HCT116 (cell line): ENCODE data around the gene USP9Y. TPM values are rescaled to one million over a fixed set of nuclear protein-coding genes. Genes with fewer than 3 reads are reported as not detected.

ENCODE experiments used
- ATAC-seq: fragments of 200-7000 bp; cut with Tn5 transposase; 2 replicates; pipeline ENCODE4 v1.9.1; 2020; ENCODE audit warnings: mild to moderate bottlenecking, moderate library complexity
- BruUV-seq: library from RNA; stranded (reverse); fragments of 400-500 nt; replicated peaks from 2 replicates; lab custom pipeline; 2021; lab: Mats Ljungman, UMichigan
- CTCF ChIA-PET: fragments of 300-600 bp; sonication (Branson Sonifier 250); formaldehyde crosslinking; loops from one replicate; lab custom pipeline; 2021; ENCODE audit warnings: antibody characterized with exemption; lab: Charles Lee
- POLR2A ChIA-PET: fragments of 300-600, 350-600 bp; sonication (Branson Sonifier 250); formaldehyde crosslinking; loops from one replicate; lab custom pipeline; 2021; ENCODE audit warnings: antibody characterized with exemption; lab: Charles Lee
- RAD21 ChIA-PET, 2 experiments: fragments of 300-600 bp; sonication (Branson Sonifier 250); formaldehyde crosslinking; loops; one replicate each; lab custom pipeline; 2023; ENCODE audit warnings: low total read pairs in 2 of 2; ENCODE audit not compliant: uncharacterized antibody in 2 of 2, unreplicated experiment in 2 of 2, low non-redundant PET in 1 of 2; lab: Charles Lee
- DNase-seq: peaks from one replicate; pipeline ENCODE4 v3.0.0-alpha.2; 2010; ENCODE audit warnings: low read depth, low spot score
- H2AFZ ChIP-seq: fragments of 200-600 bp; shearing (Covaris generic), sonication (generic); 2 replicates; pipeline ENCODE4 v1.6.1; 2017; ENCODE audit warnings: low read depth, mixed run types, mixed read lengths, antibody characterized with exemption, low read length; ENCODE audit not compliant: poor library complexity, severe bottlenecking
- H3K27ac ChIP-seq: 2 replicates; pipeline ENCODE4 v1.5.1; 2012; ENCODE audit warnings: low read depth, low read length
- H3K27me3 ChIP-seq: fragments of 200-600 bp; sonication (generic); 2 replicates; pipeline ENCODE4 v1.6.1; 2016; ENCODE audit warnings: mixed run types, low read length, mixed read lengths; ENCODE audit not compliant: insufficient read depth
- H3K36me3 ChIP-seq, 2 experiments: fragments of 200-500 bp in 1 of 2; fragments of 200-600 bp in 1 of 2; sonication (Bioruptor generic) in 1 of 2; sonication (generic) in 1 of 2; 2 replicates each; pipeline versions ENCODE4 v1.5.1 to v1.6.1; 2014 to 2016; ENCODE audit warnings: low read length in 2 of 2, inconsistent platforms in 1 of 2, mixed read lengths in 1 of 2, mixed run types in 1 of 2; ENCODE audit not compliant: insufficient read depth in 2 of 2, control insufficient read depth in 1 of 2
- H3K4me1 ChIP-seq, 2 experiments: fragments of 200-600 bp in 1 of 2; sonication (generic) in 1 of 2; 2 replicates each; pipeline versions ENCODE4 v1.5.1 to v1.6.1; 2012 to 2017; ENCODE audit warnings: low read length in 2 of 2, inconsistent platforms in 1 of 2, mild to moderate bottlenecking in 1 of 2, mixed read lengths in 1 of 2, mixed run types in 1 of 2, moderate library complexity in 1 of 2; ENCODE audit not compliant: insufficient read depth in 2 of 2, control insufficient read depth in 1 of 2
- H3K4me2 ChIP-seq: fragments of 200-600 bp; sonication (generic); 2 replicates; pipeline ENCODE4 v1.6.1; 2017; ENCODE audit warnings: mixed run types, low read length, mixed read lengths
- H3K4me3 ChIP-seq, 2 experiments: fragments of 200-600 bp in 1 of 2; sonication (generic) in 1 of 2; replicated peaks in 1 of 2; 2 replicates each; pipeline ENCODE4 v1.5.1; 2011 to 2016; ENCODE audit warnings: low read length in 2 of 2, control low read depth in 1 of 2, low read depth in 1 of 2, mild to moderate bottlenecking in 1 of 2, mixed read lengths in 1 of 2, mixed run types in 1 of 2
- H3K79me2 ChIP-seq: fragments of 200-600 bp; sonication (generic); 2 replicates; pipeline ENCODE4 v1.6.1; 2017; ENCODE audit warnings: mild to moderate bottlenecking, mixed run types, low read length, moderate library complexity, mixed read lengths; ENCODE audit not compliant: insufficient read depth
- H3K9ac ChIP-seq: fragments of 200-600 bp; sonication (generic); 2 replicates; pipeline ENCODE4 v1.6.1; 2016; ENCODE audit warnings: low read length, mixed read lengths
- H3K9me2 ChIP-seq: fragments of 200-600 bp; sonication (generic), shearing (Covaris generic); 2 replicates; pipeline ENCODE4 v1.6.1; 2017; ENCODE audit warnings: mixed run types, mild to moderate bottlenecking, moderate library complexity; ENCODE audit not compliant: insufficient read depth
- H3K9me3 ChIP-seq, 2 experiments: fragments of 200-500 bp in 1 of 2; fragments of 200-600 bp in 1 of 2; sonication (Bioruptor generic) in 1 of 2; sonication (generic) in 1 of 2; 2 replicates each; pipeline ENCODE4 v1.6.1; 2014 to 2017; ENCODE audit warnings: low read length in 2 of 2, mixed read lengths in 2 of 2, inconsistent platforms in 1 of 2, low read depth in 1 of 2, mild to moderate bottlenecking in 1 of 2, mixed run types in 1 of 2, moderate library complexity in 1 of 2; ENCODE audit not compliant: control insufficient read depth in 1 of 2, insufficient read depth in 1 of 2
- H4K20me1 ChIP-seq: fragments of 200-600 bp; sonication (generic), shearing (Covaris generic); 2 replicates; pipeline ENCODE4 v1.6.1; 2017; ENCODE audit warnings: mixed run types, mild to moderate bottlenecking, moderate library complexity; ENCODE audit not compliant: insufficient read depth
- CEBPB ChIP-seq: IDR thresholded peaks from 2 replicates; pipeline ENCODE4 v1.6.1; 2012; ENCODE audit warnings: low read depth
- POLR2A ChIP-seq: IDR thresholded peaks from 2 replicates; pipeline ENCODE4 v1.7.0; 2011; ENCODE audit warnings: borderline replicate concordance; ENCODE audit not compliant: insufficient read depth, insufficient read length; ENCODE audit errors: extremely low read depth
- RAD21 ChIP-seq: IDR thresholded peaks from 2 replicates; pipeline ENCODE4 v1.6.1; 2012; ENCODE audit warnings: low read depth, mild to moderate bottlenecking
- SP1 ChIP-seq: IDR thresholded peaks from 2 replicates; pipeline ENCODE4 v1.6.1; 2012; ENCODE audit warnings: low read depth
- YY1 ChIP-seq: IDR thresholded peaks from 2 replicates; pipeline ENCODE4 v1.6.1; 2011; ENCODE audit warnings: low read length, low read depth, moderate library complexity, mild to moderate bottlenecking; ENCODE audit not compliant: insufficient replicate concordance; ENCODE audit errors: extremely low read depth
- intact Hi-C: fragments of 100-400 bp; cut with micrococcal nuclease; formaldehyde crosslinking; loops from 2 replicates; pipeline ENCODE4 v1.10.0; 2022
- total RNA-seq: library from RNA; stranded (reverse); gene quantifications from one replicate; pipeline ENCODE4 v1.2.1, GENCODE V29; 2021; ENCODE audit not compliant: unreplicated experiment
- TF ChIP-seq, protein P1 (sequence below): IDR thresholded peaks from 2 replicates; pipeline ENCODE4 v1.6.1; 2012

USP9Y gene
- total RNA-seq, 1 experiment from 2014 or later, result 4.4 TPM

DNA sequence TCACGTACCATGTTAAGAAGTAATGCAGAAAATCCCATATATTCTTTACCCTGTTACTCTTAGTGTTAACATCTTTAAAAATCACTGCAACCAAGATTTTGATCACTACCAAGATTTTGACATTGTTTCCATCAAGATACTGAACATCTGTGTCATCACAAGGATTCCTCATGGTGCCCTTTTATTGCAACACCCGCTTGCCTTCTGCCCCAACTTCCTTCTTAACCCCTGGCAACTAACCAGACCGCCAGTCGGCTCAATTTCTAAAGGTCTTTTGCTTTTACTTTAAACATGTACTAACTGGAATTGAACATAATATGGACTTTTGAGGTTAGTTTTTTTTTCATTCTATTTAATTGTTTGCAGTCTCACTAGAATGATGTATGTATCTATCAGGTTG is 41.7 kb downstream of the USP9Y start:
- Histone ChIP-seq H3K36me3 (no peaks in the 10 kb centered on the region), H3K4me1 (no peaks in the 10 kb centered on the region), H3K79me2 (no peaks in the 10 kb centered on the region), H3K9ac (no peak overlapping the region), H3K4me2 (no peak overlapping the region), H3K9me2 (no peaks in the 10 kb centered on the region), H3K4me3 (no peak overlapping the region), H4K20me1 (no peaks in the 10 kb centered on the region), H3K27me3 (no peaks in the 10 kb centered on the region), H3K9me3 (no peaks in the 10 kb centered on the region), H3K27ac (no peak overlapping the region), H2AFZ (no peak overlapping the region)
- ChIA-PET CTCF (no interaction called here), POLR2A (no interaction called here), RAD21 (no interaction called here)
- ATAC-seq, result no peak
- TF ChIP-seq SP1 (no peak), RAD21 (no peak), YY1 (no peak), CEBPB (no peak)
- TF ChIP-seq, protein P1, sequence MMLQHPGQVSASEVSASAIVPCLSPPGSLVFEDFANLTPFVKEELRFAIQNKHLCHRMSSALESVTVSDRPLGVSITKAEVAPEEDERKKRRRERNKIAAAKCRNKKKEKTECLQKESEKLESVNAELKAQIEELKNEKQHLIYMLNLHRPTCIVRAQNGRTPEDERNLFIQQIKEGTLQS, result no peak
- no peak for DNase-seq
- no TSS peak for BruUV-seq
- intact Hi-C loops, result no loop called here

DNA sequence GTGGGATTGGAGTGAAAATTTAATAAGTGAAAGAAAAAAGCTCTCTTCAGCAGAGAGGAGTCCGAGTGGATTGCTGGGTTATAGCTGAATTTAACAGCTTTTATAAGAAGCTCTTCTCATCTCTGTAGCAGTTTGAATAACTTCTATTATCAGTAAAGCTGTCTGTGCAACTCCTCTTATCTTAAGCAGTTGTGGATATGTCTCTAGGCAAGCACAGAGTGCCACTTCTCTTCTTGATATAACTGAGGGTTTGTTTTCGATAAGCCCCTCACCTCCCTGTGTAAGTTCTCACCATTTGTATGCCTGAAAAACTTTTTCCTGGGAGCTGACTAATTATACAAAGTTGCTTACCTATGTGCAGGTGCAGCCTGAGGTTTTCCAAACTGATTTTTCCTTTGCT is 43.1 kb downstream of the USP9Y start:
- Histone ChIP-seq H3K4me1 (no peaks in the 10 kb centered on the region), H3K27me3 (no peaks in the 10 kb centered on the region), H3K9me2 (no peaks in the 10 kb centered on the region), H3K79me2 (no peaks in the 10 kb centered on the region), H2AFZ (no peak overlapping the region), H4K20me1 (no peaks in the 10 kb centered on the region), H3K4me2 (no peak overlapping the region), H3K9ac (no peak overlapping the region), H3K27ac (no peak overlapping the region), H3K9me3 (no peaks in the 10 kb centered on the region), H3K36me3 (no peaks in the 10 kb centered on the region), H3K4me3 (no peak overlapping the region)
- ChIA-PET RAD21 (no interaction called here), POLR2A (no interaction called here), CTCF (no interaction called here)
- ATAC-seq, result no peak
- no peak for DNase-seq
- no peak for TF ChIP-seq POLR2A
- no TSS peak for BruUV-seq
- intact Hi-C loops, result no loop called here
